ENCODE data around the gene SLC4A8. TPM values are rescaled to one million over a fixed set of nuclear protein-coding genes. Genes with fewer than 3 reads are reported as not detected.

SLC4A8 gene
- polyA plus RNA-seq, 1 donor (not counting 4 experiments of a cell fraction or from before 2014, with no cell fraction given), result 2.3 TPM

GRCh38 chr12:51522696-51523095 lies 98.1 kb downstream of the SLC4A8 start:
- Histone ChIP-seq H3K4me1 (ENCODE audit: control insufficient read depth, extremely low read depth, insufficient read depth, low read length) (no peaks in the 10 kb centered on the region), H4K20me1 (ENCODE audit: control insufficient read depth, extremely low read depth, insufficient read depth, low read length) (no peaks in the 10 kb centered on the region), H3K27ac (ENCODE audit: control insufficient read depth, insufficient read depth, low read length) (no peak overlapping the region), H3K36me3 (ENCODE audit: control insufficient read depth in 2 of 2, extremely low read depth in 1 of 2, insufficient read depth in 2 of 2, low read length in 2 of 2) (no peaks in the 10 kb centered on the region), H3K4me2 (ENCODE audit: control insufficient read depth, extremely low read depth, insufficient read depth, low read depth, low read length) (no peak overlapping the region), H3K9me1 (ENCODE audit: control insufficient read depth, extremely low read depth, insufficient read depth, low read length) (peaks cover 2% of the 10 kb centered on the region), H3K9me3 (ENCODE audit: control insufficient read depth, low read depth, low read length) (no peaks in the 10 kb centered on the region), H3K4me3 (ENCODE audit: control insufficient read depth in 2 of 3, extremely low read depth in 1 of 3, insufficient read depth in 2 of 3, low read depth in 1 of 3, low read length in 3 of 3) (no peak overlapping the region), H3K79me2 (ENCODE audit: control insufficient read depth, insufficient read depth, low read length) (no peaks in the 10 kb centered on the region), H3K27me3 (ENCODE audit: control insufficient read depth, extremely low read depth, insufficient read depth, low read length) (no peaks in the 10 kb centered on the region), H3K9ac (ENCODE audit: control insufficient read depth, extremely low read depth, insufficient read depth, low read length) (no peak overlapping the region), H2AFZ (ENCODE audit: control insufficient read depth, low read length) (no peak overlapping the region)
- dilution Hi-C loops (cut with MboI; ENCODE audit: extremely low pct_ligation_motif_present, low sequenced_read_pairs), result no loop called here
- no peak for FAIRE-seq
- no peak for DNase-seq (ENCODE audit: low read depth, low spot score)
- no peak for TF ChIP-seq CTCF (optimal IDR thresholded peaks at IDR 0.05 in 1 of 3, IDR thresholded peaks at IDR 0.05 in 1 of 3, conservative IDR thresholded peaks at IDR 0.05 in 1 of 3; ENCODE audit: extremely low read depth in 1 of 3, insufficient read depth in 2 of 3, low read length in 3 of 3)
- TF ChIP-seq EZH2 (IDR thresholded peaks at IDR 0.05; ENCODE audit: low read length), result no peak

- FAIRE-seq (no peak), DNase-seq (ENCODE audit: low read depth, low spot score) (no peak)
- no peak overlapping the region for H2AFZ ChIP-seq (ENCODE audit: control insufficient read depth, low read length)
- no peaks in the 10 kb centered on the region for H3K79me2 ChIP-seq (ENCODE audit: control insufficient read depth, insufficient read depth, low read length)
- no peak overlapping the region for H3K4me3 ChIP-seq (ENCODE audit: control insufficient read depth in 2 of 3, extremely low read depth in 1 of 3, insufficient read depth in 2 of 3, low read depth in 1 of 3, low read length in 3 of 3)
- H3K4me2 ChIP-seq (ENCODE audit: control insufficient read depth, extremely low read depth, insufficient read depth, low read depth, low read length), result no peak overlapping the region
- dilution Hi-C loops (cut with MboI; ENCODE audit: extremely low pct_ligation_motif_present, low sequenced_read_pairs), result no loop called here
- H3K36me3 ChIP-seq (ENCODE audit: control insufficient read depth in 2 of 2, extremely low read depth in 1 of 2, insufficient read depth in 2 of 2, low read length in 2 of 2), result no peaks in the 10 kb centered on the region
- H3K27me3 ChIP-seq (ENCODE audit: control insufficient read depth, extremely low read depth, insufficient read depth, low read length), result peaks cover 6% of the 10 kb centered on the region
- no peaks in the 10 kb centered on the region for H4K20me1 ChIP-seq (ENCODE audit: control insufficient read depth, extremely low read depth, insufficient read depth, low read length)
- peaks cover 2% of the 10 kb centered on the region for H3K9me1 ChIP-seq (ENCODE audit: control insufficient read depth, extremely low read depth, insufficient read depth, low read length)
- TF ChIP-seq EZH2 (IDR thresholded peaks at IDR 0.05; ENCODE audit: low read length) (no peak), CTCF (optimal IDR thresholded peaks at IDR 0.05 in 1 of 3, IDR thresholded peaks at IDR 0.05 in 1 of 3, conservative IDR thresholded peaks at IDR 0.05 in 1 of 3; ENCODE audit: extremely low read depth in 1 of 3, insufficient read depth in 2 of 3, low read length in 3 of 3) (no peak)
- no peak overlapping the region for H3K9ac ChIP-seq (ENCODE audit: control insufficient read depth, extremely low read depth, insufficient read depth, low read length)
- no peaks in the 10 kb centered on the region for H3K9me3 ChIP-seq (ENCODE audit: control insufficient read depth, low read depth, low read length)
- H3K27ac ChIP-seq (ENCODE audit: control insufficient read depth, insufficient read depth, low read length), result no peak overlapping the region
- no peaks in the 10 kb centered on the region for H3K4me1 ChIP-seq (ENCODE audit: control insufficient read depth, extremely low read depth, insufficient read depth, low read length)
Observed at GRCh38 chr12:51524386-51524901, 99.8 kb downstream of the SLC4A8 start.
